GM04504 (cell line): Measurements from ENCODE around the gene ACTC1.

ENCODE experiments used
- DNase-seq: peaks from one replicate; pipeline ENCODE4 v3.0.0-alpha.2; 2012; ENCODE audit warnings: low read depth

Gene ACTC1

DNA sequence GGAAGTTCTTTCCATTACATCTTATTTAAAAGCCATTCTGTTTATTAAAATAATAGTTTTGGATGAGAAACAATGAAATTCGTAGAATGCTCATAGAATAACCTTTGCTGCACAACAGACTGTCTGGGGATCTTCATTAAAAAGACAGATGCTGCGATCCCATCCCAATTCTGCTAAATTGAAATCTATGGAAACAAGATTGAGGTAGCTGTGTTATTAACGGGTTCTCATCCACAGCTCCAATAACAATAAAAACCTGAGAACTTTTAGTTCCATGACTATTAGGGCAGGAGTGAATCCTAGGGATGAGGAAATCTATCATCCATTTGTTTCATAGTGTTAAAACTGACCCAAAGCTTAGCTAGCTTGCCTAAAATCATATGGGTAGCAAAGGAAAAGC lies 38.1 kb downstream of the ACTC1 start:
- DNase-seq = no peak

DNA sequence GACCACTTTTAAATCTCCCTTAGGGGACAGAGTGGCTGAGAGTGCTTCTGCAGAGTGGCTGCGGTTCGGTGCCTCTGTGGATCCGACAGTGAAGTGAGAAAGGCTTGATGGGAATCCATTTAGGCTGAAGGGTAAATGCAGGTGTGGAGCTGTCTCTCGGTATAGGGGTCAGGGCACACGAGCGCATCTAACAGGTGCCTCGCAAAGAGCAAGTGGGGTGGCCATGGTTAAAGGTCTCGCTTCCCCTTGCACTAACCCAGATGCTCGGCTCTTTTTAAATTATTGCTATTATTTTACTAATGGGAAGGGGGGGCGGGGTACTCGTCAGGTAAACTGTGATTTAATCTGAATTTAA lies 40.0 kb downstream of the ACTC1 start:
- no peak for DNase-seq

DNA sequence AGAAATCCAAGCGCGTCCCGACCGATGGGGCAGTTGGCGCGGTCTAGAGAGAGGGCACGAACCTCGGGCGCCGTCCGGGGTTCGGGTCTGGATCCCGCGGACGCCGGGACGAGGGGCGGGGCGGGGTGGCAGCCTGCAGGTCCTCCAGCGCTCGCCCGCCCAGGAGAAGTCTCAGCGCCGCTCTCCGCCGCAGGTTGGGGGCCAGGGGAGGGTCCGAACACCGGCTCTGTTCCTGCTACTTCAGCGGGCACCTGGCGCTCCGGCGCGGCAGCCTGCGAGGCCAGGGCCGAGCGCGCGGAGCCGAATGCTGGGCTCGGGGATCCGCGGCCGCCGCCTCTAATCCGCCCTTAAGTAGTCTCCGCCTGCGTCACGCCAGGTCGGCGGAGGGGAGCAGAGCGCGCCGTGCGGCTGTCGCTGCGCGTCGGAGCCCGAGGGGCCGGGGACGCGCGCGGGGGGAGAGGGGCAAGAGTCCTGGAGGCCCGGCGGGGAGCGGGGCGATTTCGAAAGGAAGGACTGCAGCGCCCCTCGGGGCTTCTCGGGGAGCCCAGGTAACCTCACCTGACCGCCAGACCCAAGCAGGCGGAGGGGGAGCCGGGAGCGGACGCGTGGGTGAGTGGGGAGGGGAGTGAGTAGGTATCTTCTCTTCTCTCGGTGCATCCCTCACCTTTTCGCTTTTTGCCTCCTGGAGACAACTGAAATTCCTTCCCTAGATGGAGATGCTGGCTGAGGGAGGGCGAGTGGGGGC lies 40.5 kb downstream of the ACTC1 start, which contains the start of gene GJD2:
TSS of gene GJD2 (minus strand) at position 325 of the 745 bp plus-strand sequence. CDS start 510 bp downstream, outside the sequence.
- no peak for DNase-seq

DNA sequence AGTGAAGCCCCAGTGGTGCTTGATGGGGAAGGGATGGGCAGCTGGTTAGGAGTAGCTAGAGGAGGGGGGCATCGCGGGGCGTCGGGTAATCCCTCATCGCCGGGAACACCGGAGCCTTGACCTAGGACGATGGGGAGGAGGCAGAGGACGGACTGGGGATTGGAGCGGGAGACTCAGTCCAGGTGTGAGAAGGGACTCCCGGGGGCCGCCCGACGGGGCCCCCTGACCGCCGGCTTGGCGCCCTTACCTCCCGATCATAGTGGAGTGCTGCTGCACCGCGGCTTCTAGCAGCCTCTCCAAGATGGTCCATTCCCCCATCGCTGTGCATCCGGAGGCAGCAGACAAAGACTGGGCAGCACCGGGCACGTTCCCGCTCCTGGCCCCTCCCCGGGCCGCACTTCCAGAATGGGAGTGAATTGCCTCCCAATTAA lies 41.2 kb downstream of the ACTC1 start:
- no peak for DNase-seq

DNA sequence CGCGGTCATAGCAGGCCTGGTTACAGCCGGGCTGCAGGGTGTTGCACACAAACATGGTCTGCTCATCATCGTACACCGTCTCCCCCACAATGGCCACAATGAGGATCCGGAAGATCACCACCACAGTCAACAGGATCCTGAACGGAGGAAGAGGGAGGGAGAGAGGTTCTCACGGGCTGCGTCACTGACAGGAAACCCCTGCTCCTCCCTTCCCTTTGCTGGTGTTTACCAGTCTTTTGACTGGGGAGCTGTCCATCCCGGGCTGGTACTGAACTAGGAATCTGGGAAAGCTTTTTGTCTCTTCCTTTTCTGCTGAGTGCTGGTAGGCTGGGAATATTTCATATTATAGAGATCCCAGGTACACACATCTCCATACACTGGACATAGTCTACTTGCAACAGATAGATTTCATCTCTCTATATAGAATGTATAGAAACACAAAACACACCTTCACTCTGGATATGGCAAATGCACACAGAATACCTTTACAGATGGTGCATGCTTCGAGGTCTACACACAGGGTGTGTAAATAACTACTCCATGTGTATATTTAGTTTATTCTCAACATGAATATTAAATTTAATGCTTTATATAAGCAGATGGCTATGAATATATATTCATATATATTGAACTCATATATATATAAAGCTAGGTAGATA lies 42.0 kb downstream of the ACTC1 start:
- DNase-seq = peak; percentile 40

DNA sequence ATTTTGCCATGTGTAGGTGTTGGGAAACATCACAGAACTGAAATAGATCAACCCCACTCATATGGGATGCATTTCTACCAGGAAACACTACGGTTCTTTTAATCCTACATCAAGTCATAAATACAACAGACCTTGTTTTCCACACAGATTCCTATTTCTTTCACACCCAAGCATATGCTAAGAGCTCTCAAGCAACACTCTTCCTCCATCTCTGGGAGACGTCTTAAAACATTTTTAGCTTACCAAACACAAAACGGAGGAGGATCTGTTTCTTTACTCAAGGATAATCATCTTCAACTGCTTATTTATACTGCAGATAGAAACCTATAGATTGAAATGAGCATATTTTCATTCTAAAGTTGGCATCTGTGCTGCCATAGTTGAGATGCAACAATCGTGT lies 45.7 kb downstream of the ACTC1 start:
- no peak for DNase-seq
